Measurements from ENCODE around the gene ATXN1.

The ATXN1 gene

GRCh38 chr6:16519265-16520242 is 241.7 kb downstream of the ATXN1 start:
- FAIRE-seq = no peak

GRCh38 chr6:16518265-16518664 is 243.0 kb downstream of the ATXN1 start:
- FAIRE-seq = no peak

DNA sequence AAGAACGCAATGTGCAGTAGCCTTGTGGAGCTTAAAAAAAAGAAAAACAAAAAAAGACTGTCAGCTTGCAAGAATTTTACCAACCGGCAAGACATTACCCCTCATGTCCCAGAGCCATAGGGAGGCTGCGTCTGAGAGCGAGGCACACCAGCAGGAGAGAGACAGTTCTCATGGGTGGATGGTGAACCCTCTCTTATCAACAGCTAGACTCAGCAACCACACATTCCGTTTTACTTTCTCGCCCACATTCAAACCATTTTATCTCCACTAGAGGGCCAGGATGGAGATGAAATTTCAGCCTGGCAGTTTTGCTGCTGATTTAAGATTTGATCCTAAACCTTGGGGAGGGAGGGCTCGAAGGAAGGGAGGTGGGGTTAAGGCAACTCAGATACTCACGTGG is 247.0 kb downstream of the ATXN1 start:
- FAIRE-seq = no peak

DNA sequence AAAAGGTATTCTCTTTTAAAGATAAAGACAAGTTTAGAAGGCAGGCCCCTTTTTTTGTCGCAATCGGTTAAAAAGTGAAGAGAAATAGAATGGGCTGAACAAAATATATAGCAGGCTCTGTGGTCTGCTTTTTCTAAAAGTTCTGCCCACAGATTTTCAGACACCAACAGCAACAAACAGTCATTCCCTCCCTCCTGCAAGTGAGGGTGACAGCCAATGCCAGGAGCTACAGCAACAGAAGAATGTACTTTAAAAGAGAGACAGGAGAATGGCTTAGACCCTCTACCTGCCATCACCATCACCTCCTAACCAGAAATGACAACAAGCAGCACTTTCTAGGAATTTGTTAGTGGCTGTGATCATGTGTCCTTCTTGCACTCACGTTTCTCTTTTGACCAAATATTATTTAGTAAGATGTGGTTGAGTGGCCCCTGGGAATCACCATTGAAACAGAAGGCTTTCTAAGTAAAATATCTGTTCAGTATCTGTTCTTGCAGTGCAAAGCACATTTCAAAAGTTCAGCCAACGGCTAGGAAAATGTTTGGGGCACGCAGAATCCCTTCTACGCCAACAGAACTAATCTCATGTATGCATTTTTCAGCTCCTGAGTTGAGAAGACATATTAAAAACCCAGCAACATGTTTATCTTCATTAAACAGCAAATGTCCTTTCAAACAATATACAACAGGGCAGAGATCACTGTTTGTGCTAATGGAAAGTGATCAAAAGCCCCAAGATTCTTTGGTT is 248.5 kb downstream of the ATXN1 start:
- FAIRE-seq = no peak

DNA sequence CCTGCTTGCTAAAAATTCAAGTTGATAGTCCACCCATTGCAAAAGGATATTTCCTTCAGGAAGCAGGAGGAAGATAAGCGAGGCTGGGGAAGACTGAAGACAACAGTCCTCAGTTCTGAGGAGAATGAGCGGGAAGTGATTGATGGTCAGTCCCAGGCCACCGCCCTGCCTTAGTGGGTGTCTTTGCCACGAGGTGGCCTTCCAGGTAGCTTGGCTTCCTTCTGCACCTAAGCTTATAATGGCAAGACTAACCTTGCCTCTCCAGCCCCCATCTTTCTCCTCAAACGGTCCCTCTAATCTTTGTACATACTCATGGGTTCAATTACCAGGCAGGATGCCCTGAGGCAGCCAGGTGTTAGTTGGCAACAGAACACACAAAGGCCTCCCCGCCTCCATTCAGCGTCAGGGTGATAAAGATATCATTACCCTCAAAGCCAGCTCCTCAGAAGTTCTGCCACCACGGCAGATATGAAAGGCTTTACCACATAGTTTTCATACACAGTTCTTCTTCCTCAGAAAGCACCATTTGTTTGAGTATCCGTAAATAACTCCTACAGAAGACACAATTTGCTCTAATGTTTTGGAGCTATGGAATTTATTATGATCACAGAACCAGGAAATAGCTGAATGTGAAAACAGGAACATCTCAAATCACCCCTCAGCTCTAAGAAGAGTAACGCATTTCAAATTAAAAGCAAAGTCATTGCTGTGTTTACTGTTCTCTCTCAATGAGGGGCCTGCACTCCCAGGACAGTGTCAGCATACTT is 249.4 kb downstream of the ATXN1 start:
- FAIRE-seq = no peak

- no peak for FAIRE-seq
These were observed 250.1 kb downstream of the ATXN1 start for GRCh38 chr6:16511040-16511660.

GRCh38 chr6:16510245-16510644 is 251.0 kb downstream of the ATXN1 start:
- no peak for FAIRE-seq

- no peak for FAIRE-seq
These were observed 252.3 kb downstream of the ATXN1 start for GRCh38 chr6:16508959-16509358.

GRCh38 chr6:16505711-16506357 is 255.4 kb downstream of the ATXN1 start:
- FAIRE-seq = no peak

DNA sequence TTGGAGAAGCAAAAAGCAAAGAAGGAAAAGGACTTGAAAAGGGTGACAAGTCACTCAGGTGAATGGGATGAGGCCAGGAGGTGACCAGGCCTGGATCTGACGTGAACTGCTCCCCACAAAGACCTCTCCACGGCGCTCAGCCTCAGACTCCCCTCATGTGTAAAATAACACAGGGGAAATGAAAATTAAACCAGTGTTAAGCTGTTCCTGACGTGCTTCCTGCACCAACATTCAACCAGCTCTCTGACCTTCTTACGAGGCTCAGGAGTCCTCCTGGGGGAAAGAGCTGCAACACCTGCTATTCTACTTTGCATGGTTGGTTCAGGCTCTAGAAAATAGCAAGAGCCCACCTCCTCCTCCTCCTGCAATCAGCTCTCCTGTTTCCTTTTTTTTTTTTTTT is 256.7 kb downstream of the ATXN1 start:
- FAIRE-seq = no peak

GRCh38 chr6:16503970-16504415 is 257.3 kb downstream of the ATXN1 start:
- no peak for FAIRE-seq

DNA sequence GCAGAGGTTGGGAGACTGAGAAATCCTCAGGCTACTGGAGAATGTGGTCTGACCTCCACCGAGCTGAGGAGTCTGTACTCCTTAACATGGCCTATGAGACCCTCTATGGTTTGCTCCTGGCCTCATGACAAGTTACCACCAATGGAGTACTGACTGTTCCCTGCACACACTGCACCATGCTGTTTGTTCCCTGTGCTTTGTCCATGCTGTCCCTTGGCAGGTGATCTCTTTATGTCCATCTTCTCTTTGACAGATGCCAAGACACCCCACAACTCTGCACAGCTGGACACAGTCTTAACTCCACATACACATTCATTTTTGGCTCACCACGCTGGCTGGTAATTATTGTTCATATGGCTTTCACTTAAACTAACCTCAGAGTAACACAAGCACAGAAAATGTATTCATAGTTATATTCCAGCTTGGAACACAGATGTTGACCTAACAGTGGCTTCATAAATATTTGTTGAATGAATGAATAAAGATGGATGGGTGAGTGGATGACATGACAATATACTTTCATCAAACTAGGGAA is 258.0 kb downstream of the ATXN1 start:
- no peak for FAIRE-seq

- FAIRE-seq = no peak
These were observed 262.3 kb downstream of the ATXN1 start for GRCh38 chr6:16498957-16499356.

DNA sequence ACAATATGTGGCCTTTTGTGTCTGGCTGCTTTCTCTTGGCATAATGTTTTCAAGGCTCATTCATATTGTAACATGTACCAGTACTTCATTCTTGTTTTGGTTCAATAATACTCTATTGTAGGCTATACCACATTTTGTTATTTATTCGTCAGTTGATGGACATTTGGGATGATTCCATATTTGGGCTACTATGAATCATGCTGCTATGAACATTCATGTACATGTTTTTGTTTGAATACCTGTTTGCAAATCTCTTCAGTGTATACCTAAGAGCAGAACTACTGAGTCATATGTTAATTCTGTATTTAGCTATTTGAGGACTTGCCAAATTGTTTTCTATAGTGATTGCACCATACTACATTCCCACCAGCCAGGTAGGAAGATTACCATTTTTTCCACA is 263.0 kb downstream of the ATXN1 start:
- no peak for FAIRE-seq

DNA sequence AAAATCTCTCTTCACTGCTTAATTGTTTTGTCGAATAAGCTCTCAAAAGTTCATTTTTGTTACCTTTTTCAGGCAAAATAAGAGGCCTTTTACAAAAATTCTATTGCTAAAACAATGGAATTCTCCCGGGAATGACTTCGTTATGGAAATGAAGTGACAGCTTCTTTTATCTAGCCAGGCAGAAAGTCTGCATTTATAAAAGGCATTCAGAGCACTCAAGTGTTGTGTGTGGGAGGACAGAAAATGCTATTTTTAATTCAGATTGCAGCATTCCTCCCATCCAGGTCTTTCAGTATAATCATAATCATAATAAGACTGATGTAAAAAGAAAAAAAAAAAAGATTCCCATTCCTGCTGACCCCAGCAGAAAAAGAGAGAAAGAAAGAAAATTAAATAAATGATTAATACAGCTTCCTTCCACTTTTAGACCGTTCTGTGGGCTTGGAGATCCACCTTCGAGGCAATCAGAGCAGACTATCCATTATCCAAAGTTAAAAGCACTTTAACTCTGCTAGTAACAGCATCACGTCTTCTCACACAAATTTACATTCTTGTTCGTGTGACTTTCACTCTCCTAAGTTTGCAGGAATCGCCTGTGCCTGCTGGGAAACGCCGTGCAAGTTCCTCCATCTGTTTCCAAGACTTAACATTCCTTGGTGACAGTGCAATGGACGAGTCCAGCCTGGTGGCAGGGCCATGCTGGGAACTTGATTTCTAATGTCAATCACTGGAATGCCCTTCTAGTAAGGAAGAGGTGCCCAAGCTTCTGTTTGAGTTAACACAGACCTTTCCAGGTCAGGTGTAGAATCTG is 264.1 kb downstream of the ATXN1 start:
- FAIRE-seq = no peak

- FAIRE-seq = no peak
These were observed 265.1 kb downstream of the ATXN1 start for GRCh38 chr6:16496210-16496609.

DNA sequence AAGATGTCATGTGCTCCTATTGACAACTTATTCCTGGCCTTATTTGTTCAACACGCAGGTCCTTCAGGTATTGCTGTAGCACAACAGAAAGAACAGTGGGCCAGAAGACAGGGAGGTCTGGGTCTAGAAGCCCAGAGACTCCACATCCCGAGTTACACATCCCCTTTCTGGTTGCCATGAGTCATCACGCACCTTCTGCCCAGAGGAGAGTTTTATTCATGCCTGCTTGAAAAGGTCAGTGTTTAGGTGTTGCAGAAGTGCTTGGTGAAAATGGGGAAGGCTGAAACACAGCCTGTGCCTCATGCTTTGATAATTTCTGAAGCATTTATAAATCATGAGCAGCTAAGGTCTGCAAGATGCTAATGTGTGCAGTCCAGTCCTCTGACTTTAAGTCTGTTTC is 266.5 kb downstream of the ATXN1 start:
- no peak for FAIRE-seq

DNA sequence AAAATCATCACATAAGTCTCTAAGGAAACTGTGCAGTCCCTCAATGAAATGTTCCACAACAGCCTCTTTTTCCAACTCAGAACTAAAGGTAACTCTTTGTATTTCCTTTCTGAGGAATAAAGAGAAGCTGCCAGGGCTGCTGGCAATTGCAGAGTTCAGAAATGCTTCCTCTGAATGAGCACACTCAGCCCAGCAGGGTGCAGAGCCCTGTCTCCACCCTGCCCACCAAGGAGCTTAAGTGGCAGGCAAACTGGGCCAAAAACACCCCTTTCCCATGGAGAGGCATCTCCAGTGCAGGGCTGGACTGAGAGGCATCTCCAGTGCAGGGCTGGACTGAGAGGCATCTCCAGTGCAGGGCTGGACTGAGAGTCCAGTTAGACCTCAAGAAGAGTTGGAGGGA is 267.5 kb downstream of the ATXN1 start:
- no peak for FAIRE-seq

DNA sequence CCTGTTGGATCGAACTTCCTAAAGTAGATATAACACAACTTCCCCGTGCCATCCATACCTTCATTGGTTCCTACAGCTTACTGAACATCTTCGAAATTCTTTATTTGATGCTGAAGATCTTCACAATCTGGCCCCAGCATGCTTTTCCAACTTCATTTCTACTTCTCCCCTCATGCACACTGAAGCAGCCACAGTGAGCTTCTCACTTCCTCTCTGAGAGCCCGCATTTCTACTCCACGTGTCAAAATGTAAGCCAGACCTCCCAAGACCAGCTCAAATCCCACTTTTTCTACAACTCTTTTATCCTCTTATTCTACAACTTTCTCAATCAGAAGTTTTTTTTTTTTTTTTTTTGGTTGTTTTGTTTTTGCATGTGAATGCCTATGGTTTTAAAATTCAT is 268.1 kb downstream of the ATXN1 start:
- FAIRE-seq = no peak

DNA sequence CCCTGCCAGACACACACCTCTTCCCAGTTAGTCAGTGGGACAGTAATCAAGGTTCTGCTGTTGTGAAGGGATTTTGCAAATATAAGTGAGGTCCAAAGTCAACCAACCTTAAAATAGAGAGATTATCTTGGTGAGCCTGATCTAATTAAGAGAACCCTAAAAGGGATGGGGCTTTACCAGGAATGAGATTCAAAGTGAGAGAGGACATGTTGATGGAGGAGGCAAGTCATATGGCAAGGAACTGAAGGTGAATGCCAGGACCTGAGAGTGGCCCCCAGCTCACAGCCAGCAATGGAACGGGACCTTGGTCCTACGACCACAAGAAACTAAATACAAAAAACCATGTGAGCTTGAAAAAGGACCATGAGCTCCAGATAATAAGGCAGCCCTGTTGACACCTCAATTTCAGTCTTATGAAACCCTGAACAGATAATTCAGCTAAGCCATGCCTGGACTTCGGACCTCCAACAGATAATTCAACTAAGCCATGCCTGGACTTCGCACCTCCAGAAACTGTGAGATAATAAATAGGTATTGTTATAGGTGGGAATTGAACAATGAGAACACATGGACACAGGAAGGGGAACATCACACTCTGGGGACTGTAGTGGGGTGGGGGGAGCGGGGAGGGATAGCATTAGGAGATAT is 269.5 kb downstream of the ATXN1 start:
- no peak for FAIRE-seq

Data from TTC549 (cell line).